OCI-LY3 (cell line): ENCODE measurements around the gene RUNX2.

Experiments
- EZH2phosphoT487 ChIP-seq: fragments of 200-600 bp; shearing (Covaris generic); IDR thresholded peaks from 2 replicates; pipeline ENCODE4 v1.6.1; 2018; ENCODE audit warnings: antibody characterized with exemption, mixed run types, low read depth
- TF ChIP-seq, protein P1 (sequence below): fragments of 200-600, 300-600 bp; sonication (generic); IDR thresholded peaks from 2 replicates; pipeline ENCODE4 v1.5.1; 2014; ENCODE audit warnings: antibody characterized with exemption, low read length, low read depth

- TF ChIP-seq, protein P1, sequence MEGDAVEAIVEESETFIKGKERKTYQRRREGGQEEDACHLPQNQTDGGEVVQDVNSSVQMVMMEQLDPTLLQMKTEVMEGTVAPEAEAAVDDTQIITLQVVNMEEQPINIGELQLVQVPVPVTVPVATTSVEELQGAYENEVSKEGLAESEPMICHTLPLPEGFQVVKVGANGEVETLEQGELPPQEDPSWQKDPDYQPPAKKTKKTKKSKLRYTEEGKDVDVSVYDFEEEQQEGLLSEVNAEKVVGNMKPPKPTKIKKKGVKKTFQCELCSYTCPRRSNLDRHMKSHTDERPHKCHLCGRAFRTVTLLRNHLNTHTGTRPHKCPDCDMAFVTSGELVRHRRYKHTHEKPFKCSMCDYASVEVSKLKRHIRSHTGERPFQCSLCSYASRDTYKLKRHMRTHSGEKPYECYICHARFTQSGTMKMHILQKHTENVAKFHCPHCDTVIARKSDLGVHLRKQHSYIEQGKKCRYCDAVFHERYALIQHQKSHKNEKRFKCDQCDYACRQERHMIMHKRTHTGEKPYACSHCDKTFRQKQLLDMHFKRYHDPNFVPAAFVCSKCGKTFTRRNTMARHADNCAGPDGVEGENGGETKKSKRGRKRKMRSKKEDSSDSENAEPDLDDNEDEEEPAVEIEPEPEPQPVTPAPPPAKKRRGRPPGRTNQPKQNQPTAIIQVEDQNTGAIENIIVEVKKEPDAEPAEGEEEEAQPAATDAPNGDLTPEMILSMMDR: no peak
- no peak for TF ChIP-seq EZH2phosphoT487
Observed at GRCh38 chr6:45424451-45424861, 96.3 kb downstream of the RUNX2 start.
